Endothelial cell of umbilical vein (primary cell): ENCODE measurements around the gene OR4A16. TPM values are rescaled to one million over a fixed set of nuclear protein-coding genes. Genes with fewer than 3 reads are reported as not detected.

Source experiments
- BruUV-seq: library from RNA; stranded (reverse); fragments of 400-500 nt; replicated peaks from 2 replicates; lab custom pipeline; 2021; lab: Mats Ljungman, UMichigan
- CTCF ChIA-PET: fragments of 300-600, 350-600 bp; sonication (Branson Sonifier 250); formaldehyde crosslinking; loops from one replicate; lab custom pipeline; 2021; ENCODE audit warnings: antibody characterized with exemption, inconsistent platforms; lab: Charles Lee
- POLR2A ChIA-PET: fragments of 300-600, 350-600 bp; sonication (Branson Sonifier 250); formaldehyde crosslinking; loops from one replicate; lab custom pipeline; 2021; ENCODE audit warnings: antibody characterized with exemption, inconsistent platforms; lab: Charles Lee
- DNase-seq: peaks from one replicate; pipeline ENCODE4 v3.0.0-alpha.2; 2011; ENCODE audit warnings: low read depth, low spot score
- FAIRE-seq: peaks from 2 replicates; lab custom pipeline; 2011; peaks lifted over from hg19 to GRCh38; lab: Jason Lieb, UNC
- H2AFZ ChIP-seq: 2 replicates; pipeline ENCODE4 v1.6.0; 2012; ENCODE audit warnings: low read depth, low read length, control low read depth, inconsistent platforms
- H3K27ac ChIP-seq: 2 replicates; pipeline ENCODE4 v1.5.1; 2011; ENCODE audit warnings: low read depth, mild to moderate bottlenecking, control low read depth, low read length, moderate library complexity; ENCODE audit not compliant: insufficient read depth
- H3K27me3 ChIP-seq, 2 experiments: 2 replicates each; pipeline versions ENCODE4 v1.6.0 to v1.6.1; 2011; ENCODE audit warnings: low read length in 2 of 2, mixed read lengths in 1 of 2; ENCODE audit not compliant: control insufficient read depth in 2 of 2, insufficient read depth in 2 of 2
- H3K36me3 ChIP-seq, 2 experiments: 2 replicates in 1 of 2; 3 replicates in 1 of 2; pipeline ENCODE4 v1.5.1; 2011; ENCODE audit warnings: low read length in 2 of 2, mild to moderate bottlenecking in 1 of 2, moderate library complexity in 1 of 2; ENCODE audit not compliant: control insufficient read depth in 2 of 2, insufficient read depth in 2 of 2; ENCODE audit errors: extremely low read depth in 1 of 2
- H3K4me1 ChIP-seq: 3 replicates; pipeline ENCODE4 v1.5.1; 2011; ENCODE audit warnings: mild to moderate bottlenecking, low read length; ENCODE audit not compliant: control insufficient read depth, insufficient read depth; ENCODE audit errors: extremely low read depth
- H3K4me2 ChIP-seq: 2 replicates; pipeline ENCODE4 v1.6.1; 2011; ENCODE audit warnings: low read length, control low read depth, mixed read lengths; ENCODE audit not compliant: insufficient read depth
- H3K4me3 ChIP-seq, 3 experiments: fragments of 200-600 bp in 1 of 3; sonication (generic), shearing (Covaris generic) in 1 of 3; replicated peaks in 1 of 3; 2 replicates each; pipeline ENCODE4 v1.5.1; 2011 to 2016; ENCODE audit warnings: control low read depth in 3 of 3, low read length in 3 of 3, mild to moderate bottlenecking in 2 of 3, inconsistent platforms in 1 of 3, low read depth in 1 of 3, moderate library complexity in 1 of 3; ENCODE audit not compliant: insufficient read depth in 1 of 3
- H3K79me2 ChIP-seq: 2 replicates; pipeline ENCODE4 v1.6.0; 2012; ENCODE audit warnings: low read length, inconsistent platforms; ENCODE audit not compliant: control insufficient read depth, insufficient read depth
- H3K9ac ChIP-seq: replicated peaks from 2 replicates; pipeline ENCODE3; 2011; ENCODE audit warnings: low read length, control low read depth; ENCODE audit not compliant: insufficient read depth; ENCODE audit errors: extremely low read depth
- H3K9me1 ChIP-seq: replicated peaks from 3 replicates; pipeline ENCODE4 v1.6.0; 2011; ENCODE audit warnings: mild to moderate bottlenecking, low read length; ENCODE audit not compliant: control insufficient read depth, insufficient read depth; ENCODE audit errors: extremely low read depth
- H3K9me3 ChIP-seq: replicated peaks from 2 replicates; pipeline ENCODE4 v1.5.1; 2012; ENCODE audit warnings: low read length, inconsistent platforms; ENCODE audit not compliant: control insufficient read depth, insufficient read depth
- H4K20me1 ChIP-seq: replicated peaks from 2 replicates; pipeline ENCODE3; 2011; ENCODE audit warnings: mild to moderate bottlenecking, low read length; ENCODE audit not compliant: control insufficient read depth, insufficient read depth; ENCODE audit errors: extremely low read depth
- EZH2 ChIP-seq: IDR thresholded peaks from 2 replicates; pipeline ENCODE4 v1.6.1; 2012; ENCODE audit warnings: borderline replicate concordance, low read depth, mild to moderate bottlenecking, moderate library complexity, low read length, inconsistent platforms; ENCODE audit not compliant: severe bottlenecking
- FOS ChIP-seq: IDR thresholded peaks from 2 replicates; pipeline ENCODE4 v1.6.1; 2011; ENCODE audit warnings: mild to moderate bottlenecking, low read length, moderate library complexity, borderline replicate concordance; ENCODE audit not compliant: insufficient read depth
- GATA2 ChIP-seq: IDR thresholded peaks from 2 replicates; pipeline ENCODE4 v1.7.0; 2011; ENCODE audit warnings: low read depth, mild to moderate bottlenecking, moderate library complexity, mixed read lengths, low read length; ENCODE audit not compliant: insufficient read length, insufficient read depth
- MYC ChIP-seq: IDR thresholded peaks from one replicate; pipeline ENCODE4 v1.6.1; 2011; ENCODE audit warnings: mild to moderate bottlenecking, low read depth, low read length
- POLR2A ChIP-seq: IDR thresholded peaks from 2 replicates; pipeline ENCODE4 v1.6.1; 2012; ENCODE audit warnings: low read depth, mild to moderate bottlenecking, control low read depth, low read length
- POLR2AphosphoS5 ChIP-seq: IDR thresholded peaks from 2 replicates; pipeline ENCODE4 v1.6.1; 2012; ENCODE audit warnings: low read depth, mild to moderate bottlenecking, control low read depth, low read length, moderate library complexity; ENCODE audit not compliant: insufficient read depth
- dilution Hi-C: fragments of 300-500 bp; cut with MboI; formaldehyde crosslinking; loops from one replicate; pipeline ENCODE4 v1.15.0; 2019; ENCODE audit warnings: low sequenced_read_pairs; ENCODE audit not compliant: extremely low pct_ligation_motif_present
- intact Hi-C: fragments of 100-400 bp; cut with micrococcal nuclease; formaldehyde crosslinking; loops from one replicate; pipeline ENCODE4 v1.10.0; 2022
- polyA plus RNA-seq, 4 experiments: library from polyadenylated mRNA; depleted of rRNA in 3 of 4; stranded (reverse) in 3 of 4; unstranded in 1 of 4; fragments of >200 nt; gene quantifications; 2 replicates each; pipeline versions ENCODE4 v1.2.1 to v1.2.3, GENCODE V29; 2011 to 2012; ENCODE audit warnings: missing spikeins in 1 of 4
- total RNA-seq: library from RNA; stranded (reverse); gene quantifications from 2 replicates; pipeline ENCODE4 v1.2.3, GENCODE V29; 2021
- TF ChIP-seq, protein P1 (sequence below), 2 donors: IDR thresholded peaks; 1 replicate in 1 of 2; 2 replicates in 1 of 2; pipeline ENCODE4 v1.5.1; 2011; ENCODE audit warnings: low read length in 2 of 2, mild to moderate bottlenecking in 2 of 2, moderate library complexity in 2 of 2, control low read depth in 1 of 2, inconsistent platforms in 1 of 2, low read depth in 1 of 2; ENCODE audit not compliant: insufficient read depth in 1 of 2; ENCODE audit errors: extremely low read depth in 1 of 2
- TF ChIP-seq, protein P2 (sequence below): IDR thresholded peaks from 2 replicates; pipeline ENCODE4 v1.6.1; 2011; ENCODE audit not compliant: insufficient read depth, insufficient read length

OR4A16 gene
- total and polyA plus RNA-seq, 2 donors (not counting 3 experiments of a cell fraction or from before 2014, with no cell fraction given): not detected

DNA sequence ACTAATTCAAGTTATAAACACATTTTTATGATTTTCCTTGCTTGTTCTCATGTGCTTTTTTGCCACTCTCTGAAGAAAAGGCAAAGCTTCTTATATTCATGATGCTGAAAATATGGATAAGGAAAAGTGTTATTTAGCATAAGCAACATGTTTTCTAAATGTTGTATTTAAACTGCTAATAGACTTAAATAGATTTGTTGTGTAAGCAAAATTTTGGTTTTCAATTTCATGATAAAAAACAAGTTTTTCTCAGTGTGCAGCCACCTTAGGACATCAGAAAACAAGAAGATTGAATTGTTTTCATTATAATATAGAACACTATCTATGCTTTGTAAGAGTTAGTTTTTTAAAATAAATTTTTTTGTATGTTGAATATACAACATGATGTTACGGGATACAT lies 2.3 kb downstream of the OR4A16 start:
- Histone ChIP-seq H2AFZ (no peak overlapping the region), H3K27me3 (no peaks in the 10 kb centered on the region), H3K4me2 (no peak overlapping the region), H3K27ac (no peak overlapping the region), H3K79me2 (no peaks in the 10 kb centered on the region), H3K9me3 (peaks cover 7% of the 10 kb centered on the region), H3K36me3 (no peaks in the 10 kb centered on the region), H3K4me3 (no peak overlapping the region), H3K9me1 (no peaks in the 10 kb centered on the region), H4K20me1 (no peaks in the 10 kb centered on the region), H3K9ac (no peak overlapping the region), H3K4me1 (no peaks in the 10 kb centered on the region)
- dilution Hi-C loops: no loop called here
- intact Hi-C loops: no loop called here
- ChIA-PET POLR2A (no interaction called here), CTCF (no interaction called here)
- DNase-seq (no peak), FAIRE-seq (no peak)
- TF ChIP-seq EZH2 (no peak), POLR2AphosphoS5 (no peak), FOS (no peak), POLR2A (no peak), GATA2 (no peak), MYC (no peak)
- TF ChIP-seq, protein P1, sequence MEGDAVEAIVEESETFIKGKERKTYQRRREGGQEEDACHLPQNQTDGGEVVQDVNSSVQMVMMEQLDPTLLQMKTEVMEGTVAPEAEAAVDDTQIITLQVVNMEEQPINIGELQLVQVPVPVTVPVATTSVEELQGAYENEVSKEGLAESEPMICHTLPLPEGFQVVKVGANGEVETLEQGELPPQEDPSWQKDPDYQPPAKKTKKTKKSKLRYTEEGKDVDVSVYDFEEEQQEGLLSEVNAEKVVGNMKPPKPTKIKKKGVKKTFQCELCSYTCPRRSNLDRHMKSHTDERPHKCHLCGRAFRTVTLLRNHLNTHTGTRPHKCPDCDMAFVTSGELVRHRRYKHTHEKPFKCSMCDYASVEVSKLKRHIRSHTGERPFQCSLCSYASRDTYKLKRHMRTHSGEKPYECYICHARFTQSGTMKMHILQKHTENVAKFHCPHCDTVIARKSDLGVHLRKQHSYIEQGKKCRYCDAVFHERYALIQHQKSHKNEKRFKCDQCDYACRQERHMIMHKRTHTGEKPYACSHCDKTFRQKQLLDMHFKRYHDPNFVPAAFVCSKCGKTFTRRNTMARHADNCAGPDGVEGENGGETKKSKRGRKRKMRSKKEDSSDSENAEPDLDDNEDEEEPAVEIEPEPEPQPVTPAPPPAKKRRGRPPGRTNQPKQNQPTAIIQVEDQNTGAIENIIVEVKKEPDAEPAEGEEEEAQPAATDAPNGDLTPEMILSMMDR (IDR thresholded peaks at IDR 0.05; ENCODE audit: extremely low read depth in 1 of 2, insufficient read depth in 1 of 2, low read depth in 1 of 2, low read length in 2 of 2): no peak
- TF ChIP-seq, protein P2, sequence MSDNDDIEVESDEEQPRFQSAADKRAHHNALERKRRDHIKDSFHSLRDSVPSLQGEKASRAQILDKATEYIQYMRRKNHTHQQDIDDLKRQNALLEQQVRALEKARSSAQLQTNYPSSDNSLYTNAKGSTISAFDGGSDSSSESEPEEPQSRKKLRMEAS: no peak
- no TSS peak for BruUV-seq
